D721Med (cell line): ENCODE results near the gene ANKRD31.
"Not testable (repeated sequence)": the region's sequence is repeated elsewhere in the genome, so short reads cannot be mapped to it uniquely, and the experiment has no call there.

Experiments used
- DNase-seq: peaks from one replicate; pipeline ENCODE4 v3.0.0; 2011; ENCODE audit warnings: low spot score; ENCODE audit not compliant: insufficient read length
- FAIRE-seq: peaks from 2 replicates; lab custom pipeline; 2011; peaks lifted over from hg19 to GRCh38; lab: Jason Lieb, UNC
- CTCF ChIP-seq: IDR thresholded peaks from 2 replicates; pipeline ENCODE4 v1.5.1; 2012; ENCODE audit warnings: mild to moderate bottlenecking, control low read depth; ENCODE audit not compliant: insufficient read depth; ENCODE audit errors: missing control alignments

The ANKRD31 gene

GRCh38 chr5:75113354-75114113 lies 123.1 kb downstream of the ANKRD31 start:
- DNase-seq = no peak
- no peak for TF ChIP-seq CTCF

GRCh38 chr5:75108931-75109596 lies 127.6 kb downstream of the ANKRD31 start:
- TF ChIP-seq CTCF = no peak
- no peak for DNase-seq
- no peak for FAIRE-seq

More at GRCh38 chr5:75113354-75114113, 123.1 kb downstream of the ANKRD31 start:
- FAIRE-seq = no peak

GRCh38 chr5:75108515-75108914 lies 128.2 kb downstream of the ANKRD31 start:
- FAIRE-seq = no peak
- TF ChIP-seq CTCF = no peak
- DNase-seq = no peak

GRCh38 chr5:75095956-75096355 lies 140.7 kb downstream of the ANKRD31 start:
- DNase-seq, FAIRE-seq: not testable (repeated sequence)

GRCh38 chr5:75091597-75091996 lies 145.1 kb downstream of the ANKRD31 start:
- FAIRE-seq = no peak

GRCh38 chr5:75089662-75090061 lies 147.0 kb downstream of the ANKRD31 start:
- DNase-seq = no peak
- FAIRE-seq = no peak
- TF ChIP-seq CTCF = no peak

More at GRCh38 chr5:75091597-75091996, 145.1 kb downstream of the ANKRD31 start:
- DNase-seq = no peak
- no peak for TF ChIP-seq CTCF

- DNase-seq = no peak
- no peak for TF ChIP-seq CTCF
- no peak for FAIRE-seq
These were observed 147.5 kb downstream of the ANKRD31 start for GRCh38 chr5:75089137-75089536.
